Stimulated activated CD4-positive, alpha-beta T cell treated with anti-CD3 and anti-CD28 coated beads, Interleukin-2, amount 100 ng/mL, for 48 hours (primary cell): ENCODE data around the gene SSRP1.

Experiments used
- DNase-seq, 2 donors: peaks; one replicate each; pipeline ENCODE4 v3.0.0-alpha.2; 2020

Gene SSRP1

GRCh38 chr11:57313071-57313787, 22.5 kb downstream of the SSRP1 start:
- no peak for DNase-seq

- DNase-seq: no peak
Observed at GRCh38 chr11:57312511-57313021, 23.1 kb downstream of the SSRP1 start.

GRCh38 chr11:57311109-57311936, 24.4 kb downstream of the SSRP1 start:
- peak; percentile 54 to 60 for DNase-seq

GRCh38 chr11:57310630-57311086, 25.0 kb downstream of the SSRP1 start:
- DNase-seq: no peak

- DNase-seq: no peak
Observed at GRCh38 chr11:57310091-57310490, 25.6 kb downstream of the SSRP1 start.

- DNase-seq: no peak
Observed at GRCh38 chr11:57309106-57310059, 26.3 kb downstream of the SSRP1 start.

GRCh38 chr11:57308426-57309060, 27.1 kb downstream of the SSRP1 start:
- DNase-seq: no peak

GRCh38 chr11:57307666-57308270, 27.9 kb downstream of the SSRP1 start:
- DNase-seq: no peak

GRCh38 chr11:57306940-57307565, 28.6 kb downstream of the SSRP1 start:
- DNase-seq: no peak

GRCh38 chr11:57306161-57306876, 29.4 kb downstream of the SSRP1 start:
- DNase-seq: no peak

- DNase-seq: no peak
Observed at GRCh38 chr11:57305523-57305922, 30.2 kb downstream of the SSRP1 start.

- no peak for DNase-seq
Observed at GRCh38 chr11:57303990-57304579, 31.6 kb downstream of the SSRP1 start.

GRCh38 chr11:57303280-57303989, 32.3 kb downstream of the SSRP1 start:
- DNase-seq: no peak

GRCh38 chr11:57302489-57302888, 33.2 kb downstream of the SSRP1 start:
- DNase-seq: no peak

- no peak for DNase-seq
Observed at GRCh38 chr11:57301711-57302423, 33.8 kb downstream of the SSRP1 start.

- no peak for DNase-seq
Observed at GRCh38 chr11:57300785-57301184, 34.9 kb downstream of the SSRP1 start.

GRCh38 chr11:57299150-57299737, 36.4 kb downstream of the SSRP1 start:
- no peak for DNase-seq

GRCh38 chr11:57297221-57297620, 38.5 kb downstream of the SSRP1 start:
- DNase-seq: no peak
